HepG2 (cell line): ENCODE results near the gene GTPBP6. TPM values are rescaled to one million over a fixed set of nuclear protein-coding genes. Genes with fewer than 3 reads are reported as not detected.

Experiments used
- IKZF1 ChIP-seq: fragments of 450-650 bp; IDR thresholded peaks from 2 replicates; pipeline ENCODE4 v1.7.1; 2016
- MBD4 ChIP-seq: IDR thresholded peaks from 2 replicates; pipeline ENCODE4 v1.6.1; 2012; ENCODE audit warnings: low read length, inconsistent platforms, borderline replicate concordance
- ONECUT2 ChIP-seq: sonication (generic); formaldehyde crosslinking; IDR thresholded peaks from 2 replicates; pipeline ENCODE4 v1.4.0; 2020; ENCODE audit warnings: missing genetic modification reagents
- PCBP1 ChIP-seq: fragments of 200-400 bp; formaldehyde crosslinking; IDR thresholded peaks from 2 replicates; pipeline ENCODE4 v1.6.1; 2017; ENCODE audit warnings: mild to moderate bottlenecking, low read depth, low read length, borderline replicate concordance
- PHB2 ChIP-seq: fragments of 450-650 bp; IDR thresholded peaks from 2 replicates; pipeline ENCODE4 v1.6.1; 2018; ENCODE audit not compliant: partially characterized antibody
- POGZ ChIP-seq: sonication (generic); formaldehyde crosslinking; IDR thresholded peaks from 2 replicates; pipeline ENCODE4 v1.4.0; 2020; ENCODE audit warnings: mild to moderate bottlenecking, missing genetic modification reagents
- RAD21 ChIP-seq: fragments of 450-650 bp; formaldehyde crosslinking; IDR thresholded peaks from 2 replicates; pipeline ENCODE4 v1.5.0; 2020; ENCODE audit warnings: mild to moderate bottlenecking
- SAP130 ChIP-seq: IDR thresholded peaks from 2 replicates; pipeline ENCODE4 v1.6.1; 2016; ENCODE audit warnings: low read depth
- SRSF4 ChIP-seq: fragments of 200-400 bp; formaldehyde crosslinking; IDR thresholded peaks from one replicate; pipeline ENCODE4 v1.6.1; 2018; ENCODE audit warnings: mild to moderate bottlenecking, low read depth, low read length, moderate library complexity; ENCODE audit not compliant: poor library complexity, severe bottlenecking
- TCF7 ChIP-seq: sonication (generic); IDR thresholded peaks from 2 replicates; pipeline ENCODE4 v1.6.1; 2016; ENCODE audit warnings: antibody characterized with exemption, low read depth
- THYN1 ChIP-seq: sonication (generic); formaldehyde crosslinking; IDR thresholded peaks from 2 replicates; pipeline ENCODE4 v1.8.1; 2023; ENCODE audit warnings: low read depth, mild to moderate bottlenecking, moderate library complexity, missing genetic modification reagents, borderline replicate concordance
- ZFP82 ChIP-seq: sonication (generic); formaldehyde crosslinking; IDR thresholded peaks from 2 replicates; pipeline ENCODE4 v1.5.1; 2020; ENCODE audit warnings: mild to moderate bottlenecking, missing genetic modification reagents, borderline replicate concordance
- ZNF264 ChIP-seq: sonication (generic); formaldehyde crosslinking; IDR thresholded peaks from 2 replicates; pipeline ENCODE4 v1.4.0; 2020; ENCODE audit warnings: missing genetic modification reagents
- ZNF337 ChIP-seq: sonication (generic); formaldehyde crosslinking; IDR thresholded peaks from 2 replicates; pipeline ENCODE4 v1.5.1; 2020; ENCODE audit warnings: missing genetic modification reagents, low read depth, mild to moderate bottlenecking, borderline replicate concordance
- ZNF34 ChIP-seq: sonication (generic); formaldehyde crosslinking; IDR thresholded peaks from 2 replicates; pipeline ENCODE4 v1.4.0; 2020; ENCODE audit warnings: mild to moderate bottlenecking, missing genetic modification reagents, borderline replicate concordance
- ZNF713 ChIP-seq: sonication (generic); formaldehyde crosslinking; IDR thresholded peaks from 2 replicates; pipeline ENCODE4 v1.4.0; 2020; ENCODE audit warnings: mild to moderate bottlenecking, missing genetic modification reagents
- ZNF773 ChIP-seq: sonication (generic); formaldehyde crosslinking; IDR thresholded peaks from 2 replicates; pipeline ENCODE4 v1.4.0; 2020; ENCODE audit warnings: missing genetic modification reagents, borderline replicate concordance
- polyA plus RNA-seq, 8 experiments: library from polyadenylated mRNA; depleted of rRNA in 3 of 8; stranded (reverse) in 7 of 8; unstranded in 1 of 8; fragments of >200 nt; fragmentation: Illumina TruSeq in 4 of 8; extraction: Trizol in 4 of 8; gene quantifications; 2 replicates each; pipeline versions ENCODE4 v1.2.1 to v1.2.3, GENCODE V29; 2011 to 2016; ENCODE audit warnings: low read depth in 4 of 8, missing spikeins in 1 of 8, mixed read lengths in 1 of 8; ENCODE audit not compliant: insufficient read depth in 1 of 8
- total RNA-seq, 5 experiments: library from RNA; depleted of rRNA; stranded (reverse); fragments of >200 nt; fragmentation: Illumina TruSeq; extraction: Trizol; gene quantifications; 2 replicates each; pipeline ENCODE4 v1.2.3, GENCODE V29; 2016; ENCODE audit warnings: low read depth in 1 of 5
- TF ChIP-seq, protein P1 (sequence below): sonication (generic); formaldehyde crosslinking; IDR thresholded peaks from 2 replicates; pipeline ENCODE4 v1.4.0; 2020; ENCODE audit warnings: missing genetic modification reagents
- TF ChIP-seq, protein P2 (sequence below): IDR thresholded peaks from 2 replicates; pipeline ENCODE4 v1.6.1; 2012; ENCODE audit warnings: low read length, improper control_type of control experiment
- TF ChIP-seq, protein P3 (sequence below): sonication (generic); formaldehyde crosslinking; conservative IDR thresholded peaks from 2 replicates; pipeline ENCODE4 v1.4.0; 2020; ENCODE audit warnings: missing genetic modification reagents
- TF ChIP-seq, protein P4 (sequence below): sonication (generic); IDR thresholded peaks from 2 replicates; pipeline ENCODE4 v1.6.1; 2016; ENCODE audit warnings: low read depth, borderline replicate concordance
- TF ChIP-seq, protein P5 (sequence below): sonication (generic); formaldehyde crosslinking; IDR thresholded peaks from 2 replicates; pipeline ENCODE4 v1.8.1; 2023; ENCODE audit warnings: mild to moderate bottlenecking, missing genetic modification reagents, borderline replicate concordance
- TF ChIP-seq, protein P6 (sequence below): sonication (generic); formaldehyde crosslinking; IDR thresholded peaks from 2 replicates; pipeline ENCODE4 v1.5.0; 2020; ENCODE audit warnings: mild to moderate bottlenecking, missing genetic modification reagents

Gene GTPBP6
- total and polyA plus RNA-seq, 2 of the 13 experiments (the other 11 are each of a cell fraction or from before 2014, with no cell fraction given) = 20.2 to 39.6 TPM

DNA sequence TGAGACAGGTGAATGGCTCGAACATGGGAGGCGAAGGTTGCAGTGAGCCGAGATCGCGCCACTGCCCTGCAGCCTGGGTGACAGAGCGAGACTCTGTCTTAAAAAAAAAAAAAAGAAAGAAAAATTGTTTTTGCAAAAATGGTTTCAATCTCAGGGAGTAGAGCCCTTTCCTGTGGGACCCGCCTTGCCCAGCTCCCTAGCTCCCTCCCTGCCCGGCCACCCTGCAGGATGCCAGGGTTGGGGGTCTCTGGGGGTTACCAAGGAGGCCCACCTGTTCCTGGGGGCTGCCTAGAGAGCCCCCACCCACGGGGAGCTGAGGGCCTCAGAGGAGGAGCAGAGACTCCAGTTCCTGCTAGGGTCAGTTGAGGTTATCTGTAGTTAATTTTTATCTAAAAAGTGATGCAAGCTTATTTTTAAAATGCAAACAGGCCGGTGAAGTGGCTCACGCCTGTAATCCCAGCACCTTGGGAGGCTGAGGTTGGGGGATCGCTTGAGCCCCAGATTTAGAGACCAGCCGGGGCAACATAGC lies 56.2 kb downstream of the GTPBP6 start (continued):
- TF ChIP-seq SRSF4 = no peak
- TF ChIP-seq TCF7 = 0 out of 2 replicates have a peak, but pooled peaks have one; percentile 11
- TF ChIP-seq IKZF1 = no peak
- TF ChIP-seq ZFP82 (CRISPR knock-in tag) = no peak
- 0 out of 2 replicates have a peak, but pooled peaks have one; percentile 25 for TF ChIP-seq POGZ (CRISPR knock-in tag)
- TF ChIP-seq, protein P1, sequence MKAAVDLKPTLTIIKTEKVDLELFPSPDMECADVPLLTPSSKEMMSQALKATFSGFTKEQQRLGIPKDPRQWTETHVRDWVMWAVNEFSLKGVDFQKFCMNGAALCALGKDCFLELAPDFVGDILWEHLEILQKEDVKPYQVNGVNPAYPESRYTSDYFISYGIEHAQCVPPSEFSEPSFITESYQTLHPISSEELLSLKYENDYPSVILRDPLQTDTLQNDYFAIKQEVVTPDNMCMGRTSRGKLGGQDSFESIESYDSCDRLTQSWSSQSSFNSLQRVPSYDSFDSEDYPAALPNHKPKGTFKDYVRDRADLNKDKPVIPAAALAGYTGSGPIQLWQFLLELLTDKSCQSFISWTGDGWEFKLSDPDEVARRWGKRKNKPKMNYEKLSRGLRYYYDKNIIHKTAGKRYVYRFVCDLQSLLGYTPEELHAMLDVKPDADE (CRISPR knock-in tag) = no peak
- TF ChIP-seq, protein P2, sequence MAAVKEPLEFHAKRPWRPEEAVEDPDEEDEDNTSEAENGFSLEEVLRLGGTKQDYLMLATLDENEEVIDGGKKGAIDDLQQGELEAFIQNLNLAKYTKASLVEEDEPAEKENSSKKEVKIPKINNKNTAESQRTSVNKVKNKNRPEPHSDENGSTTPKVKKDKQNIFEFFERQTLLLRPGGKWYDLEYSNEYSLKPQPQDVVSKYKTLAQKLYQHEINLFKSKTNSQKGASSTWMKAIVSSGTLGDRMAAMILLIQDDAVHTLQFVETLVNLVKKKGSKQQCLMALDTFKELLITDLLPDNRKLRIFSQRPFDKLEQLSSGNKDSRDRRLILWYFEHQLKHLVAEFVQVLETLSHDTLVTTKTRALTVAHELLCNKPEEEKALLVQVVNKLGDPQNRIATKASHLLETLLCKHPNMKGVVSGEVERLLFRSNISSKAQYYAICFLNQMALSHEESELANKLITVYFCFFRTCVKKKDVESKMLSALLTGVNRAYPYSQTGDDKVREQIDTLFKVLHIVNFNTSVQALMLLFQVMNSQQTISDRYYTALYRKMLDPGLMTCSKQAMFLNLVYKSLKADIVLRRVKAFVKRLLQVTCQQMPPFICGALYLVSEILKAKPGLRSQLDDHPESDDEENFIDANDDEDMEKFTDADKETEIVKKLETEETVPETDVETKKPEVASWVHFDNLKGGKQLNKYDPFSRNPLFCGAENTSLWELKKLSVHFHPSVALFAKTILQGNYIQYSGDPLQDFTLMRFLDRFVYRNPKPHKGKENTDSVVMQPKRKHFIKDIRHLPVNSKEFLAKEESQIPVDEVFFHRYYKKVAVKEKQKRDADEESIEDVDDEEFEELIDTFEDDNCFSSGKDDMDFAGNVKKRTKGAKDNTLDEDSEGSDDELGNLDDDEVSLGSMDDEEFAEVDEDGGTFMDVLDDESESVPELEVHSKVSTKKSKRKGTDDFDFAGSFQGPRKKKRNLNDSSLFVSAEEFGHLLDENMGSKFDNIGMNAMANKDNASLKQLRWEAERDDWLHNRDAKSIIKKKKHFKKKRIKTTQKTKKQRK = no peak
- TF ChIP-seq, protein P3, sequence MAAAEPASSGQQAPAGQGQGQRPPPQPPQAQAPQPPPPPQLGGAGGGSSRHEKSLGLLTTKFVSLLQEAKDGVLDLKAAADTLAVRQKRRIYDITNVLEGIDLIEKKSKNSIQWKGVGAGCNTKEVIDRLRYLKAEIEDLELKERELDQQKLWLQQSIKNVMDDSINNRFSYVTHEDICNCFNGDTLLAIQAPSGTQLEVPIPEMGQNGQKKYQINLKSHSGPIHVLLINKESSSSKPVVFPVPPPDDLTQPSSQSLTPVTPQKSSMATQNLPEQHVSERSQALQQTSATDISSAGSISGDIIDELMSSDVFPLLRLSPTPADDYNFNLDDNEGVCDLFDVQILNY (CRISPR knock-in tag) = no peak
- no peak for TF ChIP-seq ZNF773 (CRISPR knock-in tag)
- TF ChIP-seq SAP130 (CRISPR knock-in tag) = peak; percentile 68
- no peak for TF ChIP-seq RAD21 (CRISPR knock-in tag)
- TF ChIP-seq PHB2 = no peak
- TF ChIP-seq, protein P4, sequence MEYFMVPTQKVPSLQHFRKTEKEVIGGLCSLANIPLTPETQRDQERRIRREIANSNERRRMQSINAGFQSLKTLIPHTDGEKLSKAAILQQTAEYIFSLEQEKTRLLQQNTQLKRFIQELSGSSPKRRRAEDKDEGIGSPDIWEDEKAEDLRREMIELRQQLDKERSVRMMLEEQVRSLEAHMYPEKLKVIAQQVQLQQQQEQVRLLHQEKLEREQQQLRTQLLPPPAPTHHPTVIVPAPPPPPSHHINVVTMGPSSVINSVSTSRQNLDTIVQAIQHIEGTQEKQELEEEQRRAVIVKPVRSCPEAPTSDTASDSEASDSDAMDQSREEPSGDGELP = peak; percentile 33; the same call in 1 of the 2 replicates
- no peak for TF ChIP-seq ZNF264 (CRISPR knock-in tag)
- no peak for TF ChIP-seq ZNF337 (CRISPR knock-in tag)
- TF ChIP-seq MBD4 = no peak
- TF ChIP-seq, protein P5, sequence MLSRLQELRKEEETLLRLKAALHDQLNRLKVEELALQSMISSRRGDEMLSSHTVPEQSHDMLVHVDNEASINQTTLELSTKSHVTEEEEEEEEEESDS (CRISPR knock-in tag) = no peak
- no peak for TF ChIP-seq PCBP1
- no peak for TF ChIP-seq ZNF713 (CRISPR knock-in tag)
- TF ChIP-seq ONECUT2 (CRISPR knock-in tag) = no peak
- TF ChIP-seq, protein P6, sequence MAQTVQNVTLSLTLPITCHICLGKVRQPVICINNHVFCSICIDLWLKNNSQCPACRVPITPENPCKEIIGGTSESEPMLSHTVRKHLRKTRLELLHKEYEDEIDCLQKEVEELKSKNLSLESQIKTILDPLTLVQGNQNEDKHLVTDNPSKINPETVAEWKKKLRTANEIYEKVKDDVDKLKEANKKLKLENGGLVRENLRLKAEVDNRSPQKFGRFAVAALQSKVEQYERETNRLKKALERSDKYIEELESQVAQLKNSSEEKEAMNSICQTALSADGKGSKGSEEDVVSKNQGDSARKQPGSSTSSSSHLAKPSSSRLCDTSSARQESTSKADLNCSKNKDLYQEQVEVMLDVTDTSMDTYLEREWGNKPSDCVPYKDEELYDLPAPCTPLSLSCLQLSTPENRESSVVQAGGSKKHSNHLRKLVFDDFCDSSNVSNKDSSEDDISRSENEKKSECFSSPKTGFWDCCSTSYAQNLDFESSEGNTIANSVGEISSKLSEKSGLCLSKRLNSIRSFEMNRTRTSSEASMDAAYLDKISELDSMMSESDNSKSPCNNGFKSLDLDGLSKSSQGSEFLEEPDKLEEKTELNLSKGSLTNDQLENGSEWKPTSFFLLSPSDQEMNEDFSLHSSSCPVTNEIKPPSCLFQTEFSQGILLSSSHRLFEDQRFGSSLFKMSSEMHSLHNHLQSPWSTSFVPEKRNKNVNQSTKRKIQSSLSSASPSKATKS = no peak
- TF ChIP-seq ZNF34 (CRISPR knock-in tag) = no peak
- no peak for TF ChIP-seq THYN1
